H1 (cell line): ENCODE data around the gene TBKBP1. TPM values are rescaled to one million over a fixed set of nuclear protein-coding genes. Genes with fewer than 3 reads are reported as not detected.
A peak's percentile ranks its signal among the peaks of the same experiment; 100 is the strongest.

Experiments
- TAF1 ChIP-seq: IDR thresholded peaks from 2 replicates; pipeline ENCODE4 v1.6.1; 2011; ENCODE audit warnings: mild to moderate bottlenecking, low read depth, low read length
- polyA plus RNA-seq, 7 experiments: library from polyadenylated mRNA; depleted of rRNA in 3 of 7; stranded (reverse) in 5 of 7; unstranded in 2 of 7; fragments of >200 nt in 5 of 7; fragments of 200-250 nt in 2 of 7; gene quantifications; 1 replicate in 5 of 7; 2 replicates in 1 of 7; 4 replicates in 1 of 7; pipeline versions ENCODE4 v1.2.1 to v1.2.3, GENCODE V29; 2011 to 2013; ENCODE audit warnings: missing spikeins in 2 of 7, mixed read lengths in 2 of 7
- total RNA-seq: library from RNA; stranded (reverse); fragmentation: NEBNext Ultra II Directional; extraction: Animal tissue kit (Norgen Biotek cat#: 25700); gene quantifications from 2 replicates; pipeline ENCODE4 v1.2.1, GENCODE V29; 2021
- TF ChIP-seq, protein P1 (sequence below), 3 experiments: IDR thresholded peaks; 1 replicate in 2 of 3; 2 replicates in 1 of 3; pipeline versions ENCODE4 v1.5.1 to v1.6.1; 2011; ENCODE audit warnings: low read length in 3 of 3, mild to moderate bottlenecking in 3 of 3, inconsistent platforms in 2 of 3, low read depth in 1 of 3, moderate library complexity in 1 of 3; ENCODE audit not compliant: insufficient read depth in 1 of 3; ENCODE audit errors: control extremely low read depth in 1 of 3

TBKBP1 gene
- total and polyA plus RNA-seq, 2 of the 8 experiments (the other 6 are each of a cell fraction or from before 2014, with no cell fraction given), result 6.3 to 15.1 TPM

DNA sequence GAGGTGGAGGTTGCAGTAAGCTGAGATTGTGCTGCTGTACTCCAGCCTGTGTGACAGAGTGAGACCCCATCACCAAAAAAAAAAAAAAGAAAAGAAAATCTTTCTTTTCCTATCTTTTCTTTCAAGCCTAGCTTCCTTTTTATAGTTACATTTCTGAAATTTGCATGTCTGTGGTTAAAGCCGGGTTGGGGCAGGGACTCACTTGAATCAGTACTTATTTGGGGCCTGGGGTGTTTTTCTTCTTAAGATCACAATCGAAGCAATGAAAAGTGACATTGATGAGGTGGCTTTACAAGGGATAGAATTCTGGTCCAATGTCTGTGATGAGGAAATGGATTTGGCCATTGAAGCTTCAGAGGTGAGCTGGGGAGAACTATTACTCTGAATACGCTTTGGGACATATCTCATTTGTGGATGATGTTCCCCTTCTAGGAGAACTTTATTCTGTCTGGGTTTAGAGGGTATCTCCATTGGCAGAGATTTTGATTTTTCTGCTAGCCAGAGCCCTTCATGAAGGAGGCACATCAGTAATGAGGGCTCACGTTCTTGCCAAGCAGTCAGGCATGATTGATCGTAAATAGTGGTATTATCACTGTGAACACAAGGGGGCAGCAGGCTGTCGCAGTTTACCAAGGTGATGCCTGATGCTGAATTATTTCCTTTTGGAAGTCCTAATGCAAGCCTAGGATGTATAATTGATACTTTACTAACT is 29.9 kb upstream of the TBKBP1 start (continued):
- TF ChIP-seq, protein P1, sequence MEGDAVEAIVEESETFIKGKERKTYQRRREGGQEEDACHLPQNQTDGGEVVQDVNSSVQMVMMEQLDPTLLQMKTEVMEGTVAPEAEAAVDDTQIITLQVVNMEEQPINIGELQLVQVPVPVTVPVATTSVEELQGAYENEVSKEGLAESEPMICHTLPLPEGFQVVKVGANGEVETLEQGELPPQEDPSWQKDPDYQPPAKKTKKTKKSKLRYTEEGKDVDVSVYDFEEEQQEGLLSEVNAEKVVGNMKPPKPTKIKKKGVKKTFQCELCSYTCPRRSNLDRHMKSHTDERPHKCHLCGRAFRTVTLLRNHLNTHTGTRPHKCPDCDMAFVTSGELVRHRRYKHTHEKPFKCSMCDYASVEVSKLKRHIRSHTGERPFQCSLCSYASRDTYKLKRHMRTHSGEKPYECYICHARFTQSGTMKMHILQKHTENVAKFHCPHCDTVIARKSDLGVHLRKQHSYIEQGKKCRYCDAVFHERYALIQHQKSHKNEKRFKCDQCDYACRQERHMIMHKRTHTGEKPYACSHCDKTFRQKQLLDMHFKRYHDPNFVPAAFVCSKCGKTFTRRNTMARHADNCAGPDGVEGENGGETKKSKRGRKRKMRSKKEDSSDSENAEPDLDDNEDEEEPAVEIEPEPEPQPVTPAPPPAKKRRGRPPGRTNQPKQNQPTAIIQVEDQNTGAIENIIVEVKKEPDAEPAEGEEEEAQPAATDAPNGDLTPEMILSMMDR (IDR thresholded peaks at IDR 0.05; ENCODE audit: control extremely low read depth in 1 of 3, insufficient read depth in 1 of 3, low read depth in 1 of 3, low read length in 3 of 3), result peak; percentile 56 to 92 (median 65)
- TF ChIP-seq TAF1, result no peak
